ENCODE measurements around the gene PAMR1.

DNA sequence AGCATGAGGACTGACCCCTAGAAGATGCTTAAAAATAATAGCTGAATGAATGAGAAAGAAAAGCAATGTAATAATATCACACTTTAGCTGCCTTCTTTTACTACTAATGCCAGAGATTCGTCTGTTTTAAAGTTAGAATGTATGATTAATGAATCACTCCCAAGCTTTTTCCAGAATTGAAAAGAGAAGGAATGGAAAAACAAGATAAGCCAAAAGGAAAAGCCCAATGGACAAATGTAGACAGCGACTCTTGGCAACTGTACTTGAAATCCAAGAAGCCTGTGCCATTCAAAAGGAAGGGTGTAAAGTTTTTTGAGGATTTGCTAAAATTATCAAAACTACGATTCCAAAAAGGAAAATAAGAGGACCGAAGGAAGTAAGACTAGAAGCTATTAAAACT lies 40.8 kb upstream of the PAMR1 start:
- TF ChIP-seq, protein P1, sequence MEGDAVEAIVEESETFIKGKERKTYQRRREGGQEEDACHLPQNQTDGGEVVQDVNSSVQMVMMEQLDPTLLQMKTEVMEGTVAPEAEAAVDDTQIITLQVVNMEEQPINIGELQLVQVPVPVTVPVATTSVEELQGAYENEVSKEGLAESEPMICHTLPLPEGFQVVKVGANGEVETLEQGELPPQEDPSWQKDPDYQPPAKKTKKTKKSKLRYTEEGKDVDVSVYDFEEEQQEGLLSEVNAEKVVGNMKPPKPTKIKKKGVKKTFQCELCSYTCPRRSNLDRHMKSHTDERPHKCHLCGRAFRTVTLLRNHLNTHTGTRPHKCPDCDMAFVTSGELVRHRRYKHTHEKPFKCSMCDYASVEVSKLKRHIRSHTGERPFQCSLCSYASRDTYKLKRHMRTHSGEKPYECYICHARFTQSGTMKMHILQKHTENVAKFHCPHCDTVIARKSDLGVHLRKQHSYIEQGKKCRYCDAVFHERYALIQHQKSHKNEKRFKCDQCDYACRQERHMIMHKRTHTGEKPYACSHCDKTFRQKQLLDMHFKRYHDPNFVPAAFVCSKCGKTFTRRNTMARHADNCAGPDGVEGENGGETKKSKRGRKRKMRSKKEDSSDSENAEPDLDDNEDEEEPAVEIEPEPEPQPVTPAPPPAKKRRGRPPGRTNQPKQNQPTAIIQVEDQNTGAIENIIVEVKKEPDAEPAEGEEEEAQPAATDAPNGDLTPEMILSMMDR (IDR thresholded peaks at IDR 0.05) = no peak
- TF ChIP-seq POLR2AphosphoS5 (IDR thresholded peaks at IDR 0.05) = no peak

All from gastroesophageal sphincter (tissue), 3 donors.